Spleen (tissue), 11 donors: ENCODE measurements around the gene RFESD. TPM values are rescaled to one million over a fixed set of nuclear protein-coding genes. Genes with fewer than 3 reads are reported as not detected.

Experiments used
- DNase-seq: peaks from one replicate; pipeline ENCODE4 v3.0.0-alpha.2; 2020
- H3K27ac ChIP-seq, 8 donors: fragments of 200-600 bp; sonication (generic) in 7 of 8; 1 replicate in 4 of 8; 2 replicates in 4 of 8; pipeline versions ENCODE4 v1.5.0 to v1.8.0; 2016 to 2021; ENCODE audit warnings: inconsistent platforms in 4 of 8, mild to moderate bottlenecking in 4 of 8, moderate library complexity in 1 of 8
- H3K27me3 ChIP-seq, 7 donors: fragments of 200-600 bp; sonication (generic) in 6 of 7; replicated peaks in 1 of 7; 1 replicate in 4 of 7; 2 replicates in 3 of 7; pipeline versions ENCODE4 v1.5.0 to v1.8.0; 2016 to 2021; ENCODE audit warnings: inconsistent platforms in 3 of 7, mild to moderate bottlenecking in 1 of 7
- H3K36me3 ChIP-seq, 6 donors: fragments of 200-600 bp; sonication (generic) in 5 of 6; 1 replicate in 4 of 6; 2 replicates in 2 of 6; pipeline versions ENCODE4 v1.5.0 to v1.8.0; 2016 to 2021; ENCODE audit warnings: inconsistent platforms in 2 of 6
- H3K4me1 ChIP-seq, 6 donors: fragments of 200-600 bp; sonication (generic) in 5 of 6; 1 replicate in 3 of 6; 2 replicates in 3 of 6; pipeline versions ENCODE4 v1.5.0 to v1.8.0; 2016 to 2021; ENCODE audit warnings: inconsistent platforms in 3 of 6
- H3K4me3 ChIP-seq, 8 donors: fragments of 200-600 bp; sonication (generic) in 7 of 8; 1 replicate in 4 of 8; 2 replicates in 4 of 8; pipeline versions ENCODE4 v1.5.0 to v1.8.0; 2016 to 2021; ENCODE audit warnings: inconsistent platforms in 4 of 8, mild to moderate bottlenecking in 4 of 8, moderate library complexity in 2 of 8
- H3K9me3 ChIP-seq, 8 donors: fragments of 200-600 bp; sonication (generic) in 7 of 8; 1 replicate in 4 of 8; 2 replicates in 4 of 8; pipeline versions ENCODE4 v1.5.0 to v1.8.0; 2016 to 2021; ENCODE audit warnings: inconsistent platforms in 4 of 8
- POLR2A ChIP-seq, 3 donors: fragments of 450-650 bp; IDR thresholded peaks; one replicate each; pipeline ENCODE4 v1.5.1; 2017; ENCODE audit warnings: antibody characterized with exemption in 3 of 3, mild to moderate bottlenecking in 1 of 3
- POLR2AphosphoS5 ChIP-seq, 3 donors: sonication (generic); formaldehyde crosslinking; IDR thresholded peaks; one replicate each; pipeline ENCODE4 v1.5.1; 2017; ENCODE audit warnings: antibody characterized with exemption in 3 of 3
- WGBS, 5 donors: extraction: QIAGEN DNeasy Blood & Tissue Kit in 3 of 5; methylation state at CpG; one replicate each; pipeline versions ENCODE4 v1.1.5 to v1.1.7; 2013 to 2018; 5-methylcytosine and 5-hydroxymethylcytosine counted together
- intact Hi-C: fragments of 100-400 bp; cut with DNase I; formaldehyde crosslinking; loops from one replicate; pipeline ENCODE4 v1.15.0; 2023; ENCODE audit warnings: low total_unique reads
- polyA plus RNA-seq, 3 donors: library from polyadenylated mRNA; stranded (reverse); fragments of 200-250 nt; gene quantifications; one replicate each; pipeline ENCODE4 v1.2.1, GENCODE V29; 2013
- total RNA-seq, 7 donors: library from RNA; depleted of rRNA in 3 of 7; stranded (reverse); fragments of >200 nt in 3 of 7; fragmentation: NEBNext Ultra II Directional in 4 of 7; extraction: Animal tissue kit (Norgen Biotek cat#: 25700) in 4 of 7; gene quantifications; one replicate each; pipeline versions ENCODE4 v1.1.0 to v1.2.1, GENCODE V29; 2016 to 2021
- TF ChIP-seq, protein P1 (sequence below), 11 experiments: fragments of 200-600 bp in 7 of 11; fragments of 450-650 bp in 4 of 11; sonication (generic) in 4 of 11; IDR thresholded peaks in 8 of 11; conservative IDR thresholded peaks in 3 of 11; 1 replicate in 7 of 11; 2 replicates in 4 of 11; pipeline versions ENCODE4 v1.4.0 to v1.8.0; 2016 to 2021; ENCODE audit warnings: antibody characterized with exemption in 11 of 11, inconsistent platforms in 4 of 11, mild to moderate bottlenecking in 1 of 11
- donor health status: healthy with polysubstance abuse.
- donor health status: DM: no; HTN: no; CAD: no; lungs with moderate emphysema.
- donor health status: DM: no; HTN: no; CAD: no.
- donor health status: Bipolar disorder and iron deficiency.
- donor health status: healthy.
- donor health status: DM: no; HTN: no; CAD: no.
- donor health status: DM: yes; HTN: yes; CAD: no.

RFESD gene
- total and polyA plus RNA-seq, 10 donors, result 1.3 to 6.5 (median 3.5) TPM

DNA sequence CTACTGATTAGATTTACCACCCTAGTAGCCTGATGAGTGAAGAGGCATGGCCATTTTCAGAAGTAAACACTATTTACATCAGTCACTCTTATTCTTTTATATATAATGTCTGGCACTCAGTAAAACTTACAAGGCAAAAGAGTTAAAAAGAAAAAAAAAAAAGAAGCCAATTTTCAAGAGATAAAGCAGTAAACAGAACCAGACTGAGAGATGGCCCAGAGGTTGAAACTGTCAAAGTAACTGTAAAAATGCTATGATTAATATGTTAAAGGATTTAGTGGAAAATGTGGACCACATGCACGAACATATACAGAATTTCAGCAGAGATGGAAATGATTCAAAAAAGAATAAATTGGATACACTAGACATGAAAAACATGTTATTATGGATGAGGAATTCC lies 33.1 kb upstream of the RFESD start:
- Histone ChIP-seq H3K9me3 (peaks cover 0 to 21% (median 16%) of the 10 kb centered on the region in 8 donors), H3K27ac (no peak overlapping the region), H3K27me3 (no peaks in the 10 kb centered on the region), H3K4me1 (no peaks in the 10 kb centered on the region), H3K36me3 (peaks cover 0 to 4% (median 0%) of the 10 kb centered on the region in 6 donors), H3K4me3 (no peak overlapping the region)
- TF ChIP-seq, protein P1, sequence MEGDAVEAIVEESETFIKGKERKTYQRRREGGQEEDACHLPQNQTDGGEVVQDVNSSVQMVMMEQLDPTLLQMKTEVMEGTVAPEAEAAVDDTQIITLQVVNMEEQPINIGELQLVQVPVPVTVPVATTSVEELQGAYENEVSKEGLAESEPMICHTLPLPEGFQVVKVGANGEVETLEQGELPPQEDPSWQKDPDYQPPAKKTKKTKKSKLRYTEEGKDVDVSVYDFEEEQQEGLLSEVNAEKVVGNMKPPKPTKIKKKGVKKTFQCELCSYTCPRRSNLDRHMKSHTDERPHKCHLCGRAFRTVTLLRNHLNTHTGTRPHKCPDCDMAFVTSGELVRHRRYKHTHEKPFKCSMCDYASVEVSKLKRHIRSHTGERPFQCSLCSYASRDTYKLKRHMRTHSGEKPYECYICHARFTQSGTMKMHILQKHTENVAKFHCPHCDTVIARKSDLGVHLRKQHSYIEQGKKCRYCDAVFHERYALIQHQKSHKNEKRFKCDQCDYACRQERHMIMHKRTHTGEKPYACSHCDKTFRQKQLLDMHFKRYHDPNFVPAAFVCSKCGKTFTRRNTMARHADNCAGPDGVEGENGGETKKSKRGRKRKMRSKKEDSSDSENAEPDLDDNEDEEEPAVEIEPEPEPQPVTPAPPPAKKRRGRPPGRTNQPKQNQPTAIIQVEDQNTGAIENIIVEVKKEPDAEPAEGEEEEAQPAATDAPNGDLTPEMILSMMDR (IDR thresholded peaks at IDR 0.05 in 8 of 11, conservative IDR thresholded peaks at IDR 0.05 in 3 of 11), result no peak
- TF ChIP-seq POLR2AphosphoS5 (IDR thresholded peaks at IDR 0.05), result no peak
- TF ChIP-seq POLR2A (IDR thresholded peaks at IDR 0.05), result no peak
- 91 to 100% (median 96%) methylated on average over 1 of the region's 1 CpG for WGBS, 5 donors
- no peak for DNase-seq
- intact Hi-C loops, result no loop called here

DNA sequence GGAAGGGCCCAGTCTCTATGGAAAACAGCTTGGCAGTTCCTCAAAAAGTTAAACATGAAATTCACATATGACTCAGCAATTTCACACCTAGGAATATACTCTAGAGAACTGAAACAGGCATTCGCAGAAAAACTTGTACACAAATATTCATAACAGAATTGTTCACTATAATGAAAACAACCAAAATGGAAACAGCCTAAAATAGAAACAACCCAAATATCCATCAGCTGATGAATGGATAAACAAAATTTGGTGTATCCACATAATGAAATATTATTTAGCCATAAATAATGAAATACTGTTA lies 31.5 kb upstream of the RFESD start:
- Histone ChIP-seq H3K4me1 (peaks cover 0 to 14% (median 13%) of the 10 kb centered on the region in 6 donors), H3K36me3 (peaks cover 0 to 4% (median 0%) of the 10 kb centered on the region in 6 donors), H3K27ac (no peak overlapping the region), H3K9me3 (peaks cover 0 to 21% (median 16%) of the 10 kb centered on the region in 8 donors), H3K4me3 (no peak overlapping the region), H3K27me3 (peaks cover 0 to 10% (median 0%) of the 10 kb centered on the region in 7 donors)
- WGBS, 5 donors, result 60 to 82% (median 67%) methylated on average over 1 of the region's 1 CpG
- TF ChIP-seq POLR2A (IDR thresholded peaks at IDR 0.05) (no peak), POLR2AphosphoS5 (IDR thresholded peaks at IDR 0.05) (no peak)
- TF ChIP-seq, protein P1 (IDR thresholded peaks at IDR 0.05 in 8 of 11, conservative IDR thresholded peaks at IDR 0.05 in 3 of 11), result no peak
- intact Hi-C loops, result no loop called here
- DNase-seq, result no peak

DNA sequence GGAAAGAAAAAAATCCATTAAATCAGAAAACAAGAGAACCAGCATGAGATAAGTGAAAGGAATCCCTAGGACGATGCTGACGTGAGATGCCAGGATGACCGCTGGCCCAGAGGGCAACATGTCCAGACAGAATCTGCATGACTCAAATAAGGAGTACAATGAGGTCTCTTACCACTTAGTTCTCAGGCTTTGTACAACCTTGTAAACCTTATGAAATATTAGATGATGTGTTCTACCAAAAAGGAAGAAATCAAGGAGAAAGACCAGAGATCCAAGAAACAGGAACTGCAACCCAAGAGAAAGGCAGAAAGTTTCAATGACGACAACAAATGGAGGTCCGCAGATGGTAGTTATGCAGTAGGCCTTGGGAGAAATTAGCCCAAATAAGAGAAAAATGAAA lies 29.5 kb upstream of the RFESD start:
- no peak overlapping the region for H3K4me3 ChIP-seq
- intact Hi-C loops, result no loop called here
- DNase-seq, result no peak
- peaks cover 0 to 22% (median 0%) of the 10 kb centered on the region in 7 donors for H3K27me3 ChIP-seq
- 74 to 97% (median 92%) methylated on average over 5 of the region's 5 CpGs for WGBS, 5 donors
- peaks cover 0 to 4% (median 0%) of the 10 kb centered on the region in 6 donors for H3K36me3 ChIP-seq
- H3K9me3 ChIP-seq, result peaks cover 0 to 21% (median 16%) of the 10 kb centered on the region in 8 donors
- H3K4me1 ChIP-seq, result peaks cover 7 to 31% (median 27%) of the 10 kb centered on the region in 6 donors
- no peak for TF ChIP-seq POLR2A (IDR thresholded peaks at IDR 0.05)
- H3K27ac ChIP-seq, result no peak overlapping the region

DNA sequence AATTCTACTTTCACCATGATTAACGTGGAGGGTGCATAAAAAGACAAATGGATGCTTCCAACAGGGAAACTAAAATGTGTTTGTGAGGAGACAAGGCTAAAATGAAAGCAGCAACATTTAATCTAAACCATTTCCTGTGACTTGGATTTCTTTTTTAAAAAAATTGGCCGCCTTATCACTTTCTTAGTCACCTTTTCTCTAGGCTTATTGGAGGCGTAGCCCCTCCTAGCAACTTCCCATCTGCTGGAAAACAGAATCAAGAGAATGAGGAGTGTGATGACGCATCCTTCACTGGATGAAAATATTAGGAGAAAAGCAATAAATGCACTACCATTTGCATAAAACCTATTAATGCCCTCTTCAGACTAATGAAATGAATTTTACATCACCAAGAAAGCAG lies 27.5 kb upstream of the RFESD start:
- peaks cover 0 to 5% (median 2%) of the 10 kb centered on the region in 8 donors for H3K9me3 ChIP-seq
- TF ChIP-seq, protein P1 (IDR thresholded peaks at IDR 0.05 in 8 of 11, conservative IDR thresholded peaks at IDR 0.05 in 3 of 11), result no peak
- no peak for TF ChIP-seq POLR2A (IDR thresholded peaks at IDR 0.05)
- TF ChIP-seq POLR2AphosphoS5 (IDR thresholded peaks at IDR 0.05), result no peak
- H3K4me3 ChIP-seq, result peak overlapping the region in 2 of 8 donors; percentile 69 to 74
- H3K27ac ChIP-seq, result no peak overlapping the region
- WGBS, 5 donors, result 77 to 85% (median 79%) methylated on average over 4 of the region's 4 CpGs
- H3K27me3 ChIP-seq, result peaks cover 0 to 22% (median 0%) of the 10 kb centered on the region in 7 donors
- intact Hi-C loops, result no loop called here
- no peaks in the 10 kb centered on the region for H3K36me3 ChIP-seq
- peaks cover 7 to 42% (median 34%) of the 10 kb centered on the region in 6 donors for H3K4me1 ChIP-seq
- DNase-seq, result no peak
